ENCODE data around the gene ATXN1.
A peak's percentile ranks its signal among the peaks of the same experiment; 100 is the strongest.

Gene ATXN1

GRCh38 chr6:16273256-16273655 lies 488.0 kb downstream of the ATXN1 start:
- Histone ChIP-seq H3K27ac (ENCODE audit: extremely low read depth, low read depth, low read length) (no peak overlapping the region), H3K4me1 (ENCODE audit: control insufficient read depth, insufficient read depth, low read length) (peaks cover 16% of the 10 kb centered on the region), H3K36me3 (ENCODE audit: control insufficient read depth in 2 of 2, insufficient read depth in 1 of 2, low read length in 2 of 2) (peaks cover 0 to 4% of the 10 kb centered on the region in 2 experiments; a peak in 1 of 3 replicates), H3K4me3 (ENCODE audit: low read depth, low read length) (no peak overlapping the region), H3K9me3 (ENCODE audit: control insufficient read depth, insufficient read depth, low read depth, low read length) (no peaks in the 10 kb centered on the region)
- TF ChIP-seq ZNF571 (tag by site-specific recombination; IDR thresholded peaks at IDR 0.05) (no peak), ZFP3 (tag by site-specific recombination; IDR thresholded peaks at IDR 0.05; ENCODE audit: low read depth) (peak; percentile 55; the same call in 1 of the 2 replicates)
- ChIA-PET POLR2A (no interaction called here), CTCF (interaction anchor here (0.8 to 1.5 kb wide), 3 partner anchors 33 to 68 kb away, joined by 3 to 4 read pairs (median 4); no protein-coding TSS in a partner anchor)

- Histone ChIP-seq H3K4me3 (ENCODE audit: low read depth, low read length) (no peak overlapping the region), H3K4me1 (ENCODE audit: control insufficient read depth, insufficient read depth, low read length) (peaks cover 7% of the 10 kb centered on the region), H3K9me3 (ENCODE audit: control insufficient read depth, insufficient read depth, low read depth, low read length) (no peaks in the 10 kb centered on the region), H3K36me3 (ENCODE audit: control insufficient read depth in 2 of 2, insufficient read depth in 1 of 2, low read length in 2 of 2) (peaks cover 0 to 3% of the 10 kb centered on the region in 2 experiments; a peak in 1 of 3 replicates), H3K27ac (ENCODE audit: extremely low read depth, low read depth, low read length) (no peak overlapping the region)
- ChIA-PET POLR2A (interaction anchor here (1.0 kb wide), 1 partner anchor 33 kb away, joined by 3 read pairs; no protein-coding TSS in a partner anchor), CTCF (no interaction called here)
- no peak for TF ChIP-seq ZFHX2 (tag by site-specific recombination; conservative IDR thresholded peaks at IDR 0.05)
- no peak for TF ChIP-seq MEIS1 (CRISPR knock-in tag; IDR thresholded peaks at IDR 0.05; ENCODE audit: borderline replicate concordance)
- no peak for TF ChIP-seq ZNF585B (tag by site-specific recombination; IDR thresholded peaks at IDR 0.05)
- no peak for TF ChIP-seq ZNF19 (tag by site-specific recombination; IDR thresholded peaks at IDR 0.05; ENCODE audit: low read depth)
- no peak for TF ChIP-seq ZNF23 (tag by site-specific recombination; IDR thresholded peaks at IDR 0.05; ENCODE audit: borderline replicate concordance)
- no peak for TF ChIP-seq ZNF302 (tag by site-specific recombination; IDR thresholded peaks at IDR 0.05; ENCODE audit: low read depth)
- TF ChIP-seq ZNF530 (tag by site-specific recombination; IDR thresholded peaks at IDR 0.05; ENCODE audit: low read depth), result no peak
- no peak for TF ChIP-seq ZNF777 (tag by site-specific recombination; IDR thresholded peaks at IDR 0.05; ENCODE audit: borderline replicate concordance)
- TF ChIP-seq ZNF214 (tag by site-specific recombination; IDR thresholded peaks at IDR 0.05; ENCODE audit: borderline replicate concordance), result no peak
- no peak for TF ChIP-seq ZNF146 (tag by site-specific recombination; IDR thresholded peaks at IDR 0.05)
- no peak for TF ChIP-seq INSM2 (tag by site-specific recombination; IDR thresholded peaks at IDR 0.05)
- no peak for TF ChIP-seq SALL2 (tag by site-specific recombination; IDR thresholded peaks at IDR 0.05; ENCODE audit: borderline replicate concordance)
- no peak for TF ChIP-seq ZBTB20 (tag by site-specific recombination; IDR thresholded peaks at IDR 0.05)
- no peak for TF ChIP-seq ZNF354C (tag by site-specific recombination; IDR thresholded peaks at IDR 0.05; ENCODE audit: borderline replicate concordance, low read depth)
- no peak for TF ChIP-seq ZNF548 (tag by site-specific recombination; IDR thresholded peaks at IDR 0.05)
- no peak for TF ChIP-seq ZNF473 (tag by site-specific recombination; IDR thresholded peaks at IDR 0.05)
- no peak for TF ChIP-seq ZFP69B (tag by site-specific recombination; IDR thresholded peaks at IDR 0.05)
- TF ChIP-seq PATZ1 (tag by site-specific recombination; IDR thresholded peaks at IDR 0.05), result no peak
Measured at GRCh38 chr6:16272201-16272600, 489.1 kb downstream of the ATXN1 start.
